HepG2 (cell line): Measurements from ENCODE around the gene GTF2E1. TPM values are rescaled to one million over a fixed set of nuclear protein-coding genes. Genes with fewer than 3 reads are reported as not detected.

Experiments
- ATAC-seq: fragments of 200-7000 bp; cut with Tn5 transposase; 3 replicates; pipeline ENCODE4 v1.9.1; 2020; ENCODE audit warnings: mild to moderate bottlenecking, moderate library complexity
- BruUV-seq: library from RNA; stranded (reverse); fragments of 400-500 nt; replicated peaks from 2 replicates; lab custom pipeline; 2021; lab: Mats Ljungman, UMichigan
- CTCF ChIA-PET: fragments of 300-600 bp; formaldehyde crosslinking; extraction: SDS; loops from one replicate; lab custom pipeline; 2021; ENCODE audit warnings: low total read pairs, inconsistent platforms, low intra/inter-chr PET ratio; lab: Yijun Ruan, JAX
- POLR2A ChIA-PET: fragments of 350-600 bp; sonication (Branson Sonifier 250); formaldehyde crosslinking; loops from one replicate; lab custom pipeline; 2020; ENCODE audit warnings: antibody characterized with exemption, inconsistent platforms; lab: Yijun Ruan, JAX
- DNase-seq: peaks from one replicate; pipeline ENCODE4 v3.0.0-alpha.2; 2015; ENCODE audit warnings: low spot score
- FAIRE-seq: peaks from 3 replicates; lab custom pipeline; 2011; peaks lifted over from hg19 to GRCh38; lab: Jason Lieb, UNC
- H2AFZ ChIP-seq: one replicate; pipeline ENCODE4 v1.6.1; 2011; ENCODE audit warnings: low read length, inconsistent platforms
- H3K27ac ChIP-seq: fragments of 300-600 bp; 3 replicates; pipeline ENCODE4 v1.8.0; 2011; ENCODE audit warnings: mixed run types, mild to moderate bottlenecking, mixed read lengths, low read length, inconsistent platforms; ENCODE audit not compliant: insufficient read depth; ENCODE audit errors: extremely low read length
- H3K27me3 ChIP-seq, 2 experiments: fragments of 200-600 bp in 1 of 2; 2 replicates in 1 of 2; 3 replicates in 1 of 2; pipeline versions ENCODE4 v1.6.0 to v1.8.0; 2011; ENCODE audit warnings: low read length in 2 of 2, mild to moderate bottlenecking in 2 of 2, moderate library complexity in 2 of 2, inconsistent platforms in 1 of 2; ENCODE audit not compliant: insufficient read depth in 2 of 2, control insufficient read depth in 1 of 2
- H3K36me3 ChIP-seq, 2 experiments: fragments of 200-600 bp in 1 of 2; replicated peaks in 1 of 2; 2 replicates in 1 of 2; 3 replicates in 1 of 2; pipeline versions ENCODE4 v1.5.1 to v1.8.0; 2011; ENCODE audit warnings: low read length in 2 of 2, inconsistent platforms in 1 of 2; ENCODE audit not compliant: insufficient read depth in 2 of 2, control insufficient read depth in 1 of 2
- H3K4me1 ChIP-seq: 2 replicates; pipeline ENCODE4 v1.5.1; 2012; ENCODE audit warnings: low read length, inconsistent platforms; ENCODE audit not compliant: insufficient read depth
- H3K4me2 ChIP-seq: 2 replicates; pipeline ENCODE4 v1.6.0; 2011; ENCODE audit warnings: low read depth, low read length, inconsistent platforms
- H3K4me3 ChIP-seq, 3 experiments: fragments of 200-600 bp in 1 of 3; sonication (generic), shearing (Covaris generic) in 1 of 3; replicated peaks in 1 of 3; 2 replicates each; pipeline ENCODE4 v1.5.1; 2011 to 2016; ENCODE audit warnings: low read length in 3 of 3, inconsistent platforms in 2 of 3, low read depth in 2 of 3, mild to moderate bottlenecking in 2 of 3, control low read depth in 1 of 3, mixed read lengths in 1 of 3; ENCODE audit not compliant: insufficient read depth in 1 of 3
- H3K79me2 ChIP-seq: one replicate; pipeline ENCODE4 v1.6.1; 2011; ENCODE audit warnings: low read length, inconsistent platforms; ENCODE audit not compliant: insufficient read depth
- H3K9ac ChIP-seq: 2 replicates; pipeline ENCODE4 v1.6.0; 2011; ENCODE audit warnings: mild to moderate bottlenecking, low read depth, low read length, inconsistent platforms; ENCODE audit not compliant: insufficient read depth
- H3K9me3 ChIP-seq: 2 replicates; pipeline ENCODE4 v1.5.1; 2012; ENCODE audit warnings: mild to moderate bottlenecking, low read length
- H4K20me1 ChIP-seq: 2 replicates; pipeline ENCODE4 v1.6.0; 2011; ENCODE audit warnings: inconsistent platforms, mild to moderate bottlenecking, low read length, moderate library complexity; ENCODE audit not compliant: insufficient read depth
- FOSL2 ChIP-seq: sonication (generic); formaldehyde crosslinking; IDR thresholded peaks from 2 replicates; pipeline ENCODE4 v1.4.0; 2020; ENCODE audit warnings: missing genetic modification reagents
- KDM3A ChIP-seq: IDR thresholded peaks from 2 replicates; pipeline ENCODE4 v1.6.1; 2018; ENCODE audit warnings: low read depth, missing compliant biosample characterization
- MNT ChIP-seq: fragments of 450-650 bp; IDR thresholded peaks from 2 replicates; pipeline ENCODE4 v1.6.1; 2016
- ZBTB43 ChIP-seq: sonication (generic); formaldehyde crosslinking; conservative IDR thresholded peaks from 2 replicates; pipeline ENCODE4 v1.4.0; 2020; ENCODE audit warnings: missing genetic modification reagents
- ZNF256 ChIP-seq: sonication (generic); formaldehyde crosslinking; conservative IDR thresholded peaks from 2 replicates; pipeline ENCODE4 v1.4.0; 2020; ENCODE audit warnings: missing genetic modification reagents
- ZNF30 ChIP-seq: sonication (generic); formaldehyde crosslinking; IDR thresholded peaks from 2 replicates; pipeline ENCODE4 v1.5.0; 2020; ENCODE audit warnings: mild to moderate bottlenecking, missing genetic modification reagents
- ZNF577 ChIP-seq: sonication (generic); formaldehyde crosslinking; IDR thresholded peaks from 2 replicates; pipeline ENCODE4 v1.4.0; 2020; ENCODE audit warnings: mild to moderate bottlenecking, low read depth, missing genetic modification reagents, borderline replicate concordance
- ZNF672 ChIP-seq: sonication (generic); formaldehyde crosslinking; IDR thresholded peaks from 2 replicates; pipeline ENCODE4 v1.8.1; 2022; ENCODE audit warnings: missing genetic modification reagents
- ZNF850 ChIP-seq: sonication (generic); formaldehyde crosslinking; conservative IDR thresholded peaks from 2 replicates; pipeline ENCODE4 v1.9.0; 2021; ENCODE audit warnings: mild to moderate bottlenecking, missing genetic modification reagents
- ZNF879 ChIP-seq: sonication (generic); formaldehyde crosslinking; IDR thresholded peaks from 2 replicates; pipeline ENCODE4 v1.8.1; 2023; ENCODE audit warnings: missing genetic modification reagents
- WGBS: methylation state at CpG from one replicate; pipeline ENCODE4 v1.1.6; 2017; ENCODE audit warnings: low lambda C conversion rate; 5-methylcytosine and 5-hydroxymethylcytosine counted together
- in situ Hi-C: cut with HindIII; loops from 2 replicates; pipeline ENCODE4 v1.10.0; 2017; ENCODE audit warnings: low pct_unique_long_range_greater_than_20kb; ENCODE audit not compliant: extremely low pct_ligation_motif_present
- intact Hi-C: fragments of 100-400 bp; cut with micrococcal nuclease; formaldehyde crosslinking; loops from one replicate; pipeline ENCODE4 v1.10.0; 2022; ENCODE audit not compliant: unreplicated experiment
- polyA plus RNA-seq, 8 experiments: library from polyadenylated mRNA; depleted of rRNA in 3 of 8; stranded (reverse) in 7 of 8; unstranded in 1 of 8; fragments of >200 nt; fragmentation: Illumina TruSeq in 4 of 8; extraction: Trizol in 4 of 8; gene quantifications; 2 replicates each; pipeline versions ENCODE4 v1.2.1 to v1.2.3, GENCODE V29; 2011 to 2016; ENCODE audit warnings: low read depth in 4 of 8, missing spikeins in 1 of 8, mixed read lengths in 1 of 8; ENCODE audit not compliant: insufficient read depth in 1 of 8
- total RNA-seq, 5 experiments: library from RNA; depleted of rRNA; stranded (reverse); fragments of >200 nt; fragmentation: Illumina TruSeq; extraction: Trizol; gene quantifications; 2 replicates each; pipeline ENCODE4 v1.2.3, GENCODE V29; 2016; ENCODE audit warnings: low read depth in 1 of 5

GTF2E1 gene
- total and polyA plus RNA-seq, 2 of the 13 experiments (the other 11 are each of a cell fraction or from before 2014, with no cell fraction given) = 7.7 to 21.5 TPM

GRCh38 chr3:120800625-120801024 lies 58.1 kb downstream of the GTF2E1 start (continued):
- TF ChIP-seq MNT (no peak), KDM3A (no peak)

- peaks cover 0 to 4% of the 10 kb centered on the region in 2 experiments; a peak in 2 of 5 replicates for H3K27me3 ChIP-seq
- POLR2A ChIA-PET = no interaction called here
- no peak for TF ChIP-seq FOSL2
- TF ChIP-seq ZNF850 (CRISPR knock-in tag) = no peak
- TF ChIP-seq ZBTB43 (CRISPR knock-in tag) = no peak
- no peak for TF ChIP-seq ZNF672 (CRISPR knock-in tag)
- no peak for TF ChIP-seq ZNF256
- no peak for TF ChIP-seq ZNF577
- TF ChIP-seq ZNF30 (CRISPR knock-in tag) = no peak
- no peak for TF ChIP-seq ZNF879
- no peaks in the 10 kb centered on the region for H3K9me3 ChIP-seq
- no peak for DNase-seq
- CTCF ChIA-PET = no interaction called here
- BruUV-seq = no TSS peak
- intact Hi-C loops (no loop called here), in situ Hi-C loops (no loop called here)
- no peak for ATAC-seq
- no peak overlapping the region for H3K4me2 ChIP-seq
- H2AFZ ChIP-seq = no peak overlapping the region
- no peak overlapping the region for H3K27ac ChIP-seq
- no peak overlapping the region for H3K4me3 ChIP-seq
- WGBS = 0% methylated on average over 2 of the region's 2 CpGs
- no peaks in the 10 kb centered on the region for H3K79me2 ChIP-seq
- H3K4me1 ChIP-seq = peaks cover under 1% of the 10 kb centered on the region; the same call in 1 of the 2 replicates
- H4K20me1 ChIP-seq = no peaks in the 10 kb centered on the region
- H3K36me3 ChIP-seq = no peaks in the 10 kb centered on the region
- no peak for FAIRE-seq
- no peak overlapping the region for H3K9ac ChIP-seq
Measured at GRCh38 chr3:120801484-120801883, 58.9 kb downstream of the GTF2E1 start.
